Measurements from ENCODE around the gene PCNT.

The PCNT gene

DNA sequence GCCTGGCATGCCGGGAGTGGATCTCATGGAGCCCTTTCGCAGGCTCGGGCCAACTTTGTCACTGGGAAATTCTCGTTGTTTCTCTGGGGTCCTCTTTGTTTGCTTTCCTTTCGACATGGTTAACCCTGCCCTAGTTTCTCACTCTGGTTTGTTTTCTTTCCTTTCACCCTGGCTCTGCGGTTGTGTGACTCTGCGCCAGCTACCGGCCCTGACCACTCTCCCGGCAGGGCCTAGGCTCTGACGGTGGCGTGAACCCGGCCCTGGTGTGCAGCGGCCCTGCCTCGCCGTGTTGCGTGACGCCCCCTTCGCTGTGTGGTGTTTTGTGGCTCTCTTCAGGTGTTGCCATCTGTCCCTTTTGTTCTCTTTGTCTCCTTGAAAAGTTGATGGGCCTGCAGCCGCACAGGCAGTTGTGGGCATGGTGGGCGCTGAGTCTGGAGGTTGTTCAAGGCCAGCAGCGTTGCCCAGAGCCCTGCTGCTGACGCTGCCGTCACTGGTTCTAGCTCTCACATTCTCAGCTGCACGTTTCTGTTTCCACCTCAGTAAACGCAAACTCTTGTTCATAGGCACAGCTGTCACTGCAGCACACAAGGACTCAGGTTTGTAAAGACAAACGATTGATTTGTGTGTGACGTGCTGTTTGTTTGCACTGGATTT is 70.1 kb downstream of the PCNT start:
- no peaks in the 10 kb centered on the region for H3K27me3 ChIP-seq (ENCODE audit: insufficient read depth, poor library complexity, severe bottlenecking)
- no peak overlapping the region for H3K4me3 ChIP-seq (replicated peaks; ENCODE audit: insufficient read depth, low read length)
- TF ChIP-seq POLR2AphosphoS5 (IDR thresholded peaks at IDR 0.05; ENCODE audit: low read depth) (no peak), GABPA (IDR thresholded peaks at IDR 0.05; ENCODE audit: low read depth) (no peak), SPI1 (IDR thresholded peaks at IDR 0.05; ENCODE audit: borderline replicate concordance, low read depth) (no peak)
- TF ChIP-seq, protein P1, sequence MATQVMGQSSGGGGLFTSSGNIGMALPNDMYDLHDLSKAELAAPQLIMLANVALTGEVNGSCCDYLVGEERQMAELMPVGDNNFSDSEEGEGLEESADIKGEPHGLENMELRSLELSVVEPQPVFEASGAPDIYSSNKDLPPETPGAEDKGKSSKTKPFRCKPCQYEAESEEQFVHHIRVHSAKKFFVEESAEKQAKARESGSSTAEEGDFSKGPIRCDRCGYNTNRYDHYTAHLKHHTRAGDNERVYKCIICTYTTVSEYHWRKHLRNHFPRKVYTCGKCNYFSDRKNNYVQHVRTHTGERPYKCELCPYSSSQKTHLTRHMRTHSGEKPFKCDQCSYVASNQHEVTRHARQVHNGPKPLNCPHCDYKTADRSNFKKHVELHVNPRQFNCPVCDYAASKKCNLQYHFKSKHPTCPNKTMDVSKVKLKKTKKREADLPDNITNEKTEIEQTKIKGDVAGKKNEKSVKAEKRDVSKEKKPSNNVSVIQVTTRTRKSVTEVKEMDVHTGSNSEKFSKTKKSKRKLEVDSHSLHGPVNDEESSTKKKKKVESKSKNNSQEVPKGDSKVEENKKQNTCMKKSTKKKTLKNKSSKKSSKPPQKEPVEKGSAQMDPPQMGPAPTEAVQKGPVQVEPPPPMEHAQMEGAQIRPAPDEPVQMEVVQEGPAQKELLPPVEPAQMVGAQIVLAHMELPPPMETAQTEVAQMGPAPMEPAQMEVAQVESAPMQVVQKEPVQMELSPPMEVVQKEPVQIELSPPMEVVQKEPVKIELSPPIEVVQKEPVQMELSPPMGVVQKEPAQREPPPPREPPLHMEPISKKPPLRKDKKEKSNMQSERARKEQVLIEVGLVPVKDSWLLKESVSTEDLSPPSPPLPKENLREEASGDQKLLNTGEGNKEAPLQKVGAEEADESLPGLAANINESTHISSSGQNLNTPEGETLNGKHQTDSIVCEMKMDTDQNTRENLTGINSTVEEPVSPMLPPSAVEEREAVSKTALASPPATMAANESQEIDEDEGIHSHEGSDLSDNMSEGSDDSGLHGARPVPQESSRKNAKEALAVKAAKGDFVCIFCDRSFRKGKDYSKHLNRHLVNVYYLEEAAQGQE (IDR thresholded peaks at IDR 0.05; ENCODE audit: insufficient replicate concordance, low read depth), result no peak
- TF ChIP-seq, protein P2, sequence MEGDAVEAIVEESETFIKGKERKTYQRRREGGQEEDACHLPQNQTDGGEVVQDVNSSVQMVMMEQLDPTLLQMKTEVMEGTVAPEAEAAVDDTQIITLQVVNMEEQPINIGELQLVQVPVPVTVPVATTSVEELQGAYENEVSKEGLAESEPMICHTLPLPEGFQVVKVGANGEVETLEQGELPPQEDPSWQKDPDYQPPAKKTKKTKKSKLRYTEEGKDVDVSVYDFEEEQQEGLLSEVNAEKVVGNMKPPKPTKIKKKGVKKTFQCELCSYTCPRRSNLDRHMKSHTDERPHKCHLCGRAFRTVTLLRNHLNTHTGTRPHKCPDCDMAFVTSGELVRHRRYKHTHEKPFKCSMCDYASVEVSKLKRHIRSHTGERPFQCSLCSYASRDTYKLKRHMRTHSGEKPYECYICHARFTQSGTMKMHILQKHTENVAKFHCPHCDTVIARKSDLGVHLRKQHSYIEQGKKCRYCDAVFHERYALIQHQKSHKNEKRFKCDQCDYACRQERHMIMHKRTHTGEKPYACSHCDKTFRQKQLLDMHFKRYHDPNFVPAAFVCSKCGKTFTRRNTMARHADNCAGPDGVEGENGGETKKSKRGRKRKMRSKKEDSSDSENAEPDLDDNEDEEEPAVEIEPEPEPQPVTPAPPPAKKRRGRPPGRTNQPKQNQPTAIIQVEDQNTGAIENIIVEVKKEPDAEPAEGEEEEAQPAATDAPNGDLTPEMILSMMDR (IDR thresholded peaks at IDR 0.05; ENCODE audit: insufficient read depth, low read length), result no peak
- no peak overlapping the region for H3K27ac ChIP-seq (replicated peaks)
- DNase-seq (ENCODE audit: low read depth in 1 of 2, low spot score in 1 of 2), result no peak

DNA sequence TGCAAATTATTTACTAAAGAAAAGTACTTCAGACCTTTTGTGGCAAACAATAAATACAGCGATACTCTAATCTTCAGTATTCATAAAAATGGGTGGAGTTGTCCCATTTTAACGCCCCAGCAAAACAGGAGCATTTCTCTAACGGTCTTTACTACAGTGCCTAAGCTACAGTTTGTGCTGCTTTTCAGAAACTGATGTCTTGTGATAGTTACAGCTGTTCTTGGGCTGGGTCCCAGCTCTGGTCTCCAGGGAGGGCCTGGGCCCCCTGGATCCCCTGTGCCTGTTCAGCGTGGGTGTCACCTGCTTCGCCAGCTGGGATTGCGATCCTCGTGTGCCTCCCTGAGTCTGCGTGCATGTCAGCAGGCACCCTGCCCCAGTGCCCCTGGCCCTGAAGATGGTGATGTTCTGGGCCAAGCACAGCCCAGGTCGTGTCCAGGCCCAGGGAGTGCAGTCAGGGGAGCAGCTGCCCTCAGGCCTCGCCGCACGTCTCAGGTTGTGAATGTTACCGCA is 70.7 kb downstream of the PCNT start:
- DNase-seq (ENCODE audit: low read depth in 1 of 2, low spot score in 1 of 2), result no peak
- no peak overlapping the region for H3K4me3 ChIP-seq (replicated peaks; ENCODE audit: insufficient read depth, low read length)
- H3K27me3 ChIP-seq (ENCODE audit: insufficient read depth, poor library complexity, severe bottlenecking), result no peaks in the 10 kb centered on the region
- TF ChIP-seq, protein P2 (IDR thresholded peaks at IDR 0.05; ENCODE audit: insufficient read depth, low read length), result no peak
- no peak for TF ChIP-seq GABPA (IDR thresholded peaks at IDR 0.05; ENCODE audit: low read depth)
- no peak for TF ChIP-seq SPI1 (IDR thresholded peaks at IDR 0.05; ENCODE audit: borderline replicate concordance, low read depth)
- TF ChIP-seq, protein P1 (IDR thresholded peaks at IDR 0.05; ENCODE audit: insufficient replicate concordance, low read depth), result no peak
- no peak for TF ChIP-seq POLR2AphosphoS5 (IDR thresholded peaks at IDR 0.05; ENCODE audit: low read depth)
- no peak overlapping the region for H3K27ac ChIP-seq (replicated peaks)

DNA sequence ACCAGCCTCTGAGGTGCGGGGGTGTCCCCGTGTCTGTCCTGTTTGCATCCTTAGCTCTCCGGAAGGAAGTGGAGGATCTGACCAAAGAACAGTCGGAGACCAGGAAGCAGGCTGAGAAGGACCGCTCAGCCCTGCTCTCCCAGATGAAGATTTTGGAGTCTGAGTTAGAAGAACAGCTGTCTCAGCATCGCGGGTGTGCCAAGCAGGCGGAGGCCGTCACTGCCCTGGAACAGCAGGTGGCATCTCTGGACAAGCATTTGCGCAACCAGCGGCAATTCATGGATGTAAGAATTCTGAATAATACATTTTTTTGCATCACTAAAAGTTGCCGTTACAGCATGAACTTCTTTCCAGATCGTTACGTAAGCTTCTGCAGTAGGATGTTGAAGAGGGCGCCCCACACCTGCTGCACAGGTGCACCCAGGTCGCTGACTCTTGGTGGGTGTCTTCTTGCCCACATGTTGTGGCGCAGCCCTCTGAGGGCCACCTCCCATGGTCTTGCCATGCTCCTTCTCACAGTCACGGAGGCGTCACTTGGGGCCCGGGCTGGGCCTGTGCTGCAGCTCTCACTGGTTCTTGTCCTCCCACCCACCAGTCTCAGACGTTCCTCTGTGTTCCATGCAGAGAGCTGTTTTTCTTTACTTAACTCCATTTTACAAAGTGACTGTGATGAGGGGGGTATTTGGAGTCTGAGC is 73.4 kb downstream of the PCNT start:
- no peak for TF ChIP-seq SPI1 (IDR thresholded peaks at IDR 0.05; ENCODE audit: borderline replicate concordance, low read depth)
- TF ChIP-seq POLR2AphosphoS5 (IDR thresholded peaks at IDR 0.05; ENCODE audit: low read depth), result no peak
- TF ChIP-seq, protein P1 (IDR thresholded peaks at IDR 0.05; ENCODE audit: insufficient replicate concordance, low read depth), result no peak
- TF ChIP-seq, protein P2 (IDR thresholded peaks at IDR 0.05; ENCODE audit: insufficient read depth, low read length), result no peak
- TF ChIP-seq GABPA (IDR thresholded peaks at IDR 0.05; ENCODE audit: low read depth), result no peak
- DNase-seq (ENCODE audit: low read depth in 1 of 2, low spot score in 1 of 2), result no peak
- no peak overlapping the region for H3K4me3 ChIP-seq (replicated peaks; ENCODE audit: insufficient read depth, low read length)
- H3K27ac ChIP-seq (replicated peaks), result no peak overlapping the region
- no peaks in the 10 kb centered on the region for H3K27me3 ChIP-seq (ENCODE audit: insufficient read depth, poor library complexity, severe bottlenecking)
